H1 (cell line): ENCODE results near the gene CD53. TPM values are rescaled to one million over a fixed set of nuclear protein-coding genes. Genes with fewer than 3 reads are reported as not detected.

Experiments
- SAP30 ChIP-seq: fragments of 300-600 bp; sonication (generic); IDR thresholded peaks from 2 replicates; pipeline ENCODE4 v1.7.1; 2012; ENCODE audit warnings: low read length, moderate library complexity, mild to moderate bottlenecking, inconsistent platforms; ENCODE audit not compliant: insufficient read depth, insufficient replicate concordance
- SUZ12 ChIP-seq: fragments of 200-600 bp; sonication (generic); IDR thresholded peaks from 2 replicates; pipeline ENCODE4 v1.6.1; 2012; ENCODE audit warnings: mild to moderate bottlenecking, inconsistent platforms, low read length, moderate library complexity, mixed read lengths
- USF2 ChIP-seq: IDR thresholded peaks from 2 replicates; pipeline ENCODE4 v1.6.1; 2011; ENCODE audit warnings: low read length, improper control_type of control experiment
- polyA plus RNA-seq, 7 experiments: library from polyadenylated mRNA; depleted of rRNA in 3 of 7; stranded (reverse) in 5 of 7; unstranded in 2 of 7; fragments of >200 nt in 5 of 7; fragments of 200-250 nt in 2 of 7; gene quantifications; 1 replicate in 5 of 7; 2 replicates in 1 of 7; 4 replicates in 1 of 7; pipeline versions ENCODE4 v1.2.1 to v1.2.3, GENCODE V29; 2011 to 2013; ENCODE audit warnings: missing spikeins in 2 of 7, mixed read lengths in 2 of 7
- total RNA-seq: library from RNA; stranded (reverse); fragmentation: NEBNext Ultra II Directional; extraction: Animal tissue kit (Norgen Biotek cat#: 25700); gene quantifications from 2 replicates; pipeline ENCODE4 v1.2.1, GENCODE V29; 2021

Gene CD53
- total and polyA plus RNA-seq, 2 of the 8 experiments (the other 6 are each of a cell fraction or from before 2014, with no cell fraction given): 0.56 to 1.0 TPM

GRCh38 chr1:110874324-110875215 lies 1.6 kb downstream of the CD53 start (continued):
- no peak for TF ChIP-seq SUZ12
- no peak for TF ChIP-seq USF2
- no peak for TF ChIP-seq SAP30
